ENCODE results near the gene CLCNKA.

CLCNKA gene

GRCh38 chr1:16066245-16066644, 44.4 kb downstream of the CLCNKA start:
- Histone ChIP-seq H3K79me2 (ENCODE audit: insufficient read depth, low read length) (no peaks in the 10 kb centered on the region), H3F3A (ENCODE audit: insufficient read depth, low read length) (no peaks in the 10 kb centered on the region), H3K9me2 (ENCODE audit: low read depth, low read length) (no peaks in the 10 kb centered on the region), H4K20me1 (ENCODE audit: insufficient read depth, low read length) (no peaks in the 10 kb centered on the region), H3K4me3 (ENCODE audit: low read depth, low read length, poor library complexity, severe bottlenecking) (no peak overlapping the region), H3K36me3 (ENCODE audit: insufficient read depth, low read length) (no peaks in the 10 kb centered on the region), H3K4me2 (ENCODE audit: low read length) (no peak overlapping the region), H3K9me3 (ENCODE audit: low read length) (no peaks in the 10 kb centered on the region), H3K27me3 (ENCODE audit: insufficient read depth, low read length) (0 out of 2 replicates have a peak, but pooled peaks cover 6% of the 10 kb centered on the region), H2AFZ (ENCODE audit: low read length) (no peak overlapping the region), H3K9ac (ENCODE audit: low read length) (no peak overlapping the region), H3K27ac (ENCODE audit: low read depth, low read length, poor library complexity, severe bottlenecking) (no peak overlapping the region), H3K4me1 (ENCODE audit: insufficient read depth, low read length, severe bottlenecking) (no peaks in the 10 kb centered on the region)
- TF ChIP-seq EZH2 (IDR thresholded peaks at IDR 0.05; ENCODE audit: borderline replicate concordance, low read length): no peak
- TF ChIP-seq CTCF (IDR thresholded peaks at IDR 0.05; ENCODE audit: low read length): no peak

GRCh38 chr1:16067127-16067768, 45.4 kb downstream of the CLCNKA start:
- Histone ChIP-seq H4K20me1 (ENCODE audit: insufficient read depth, low read length) (no peaks in the 10 kb centered on the region), H3K9me3 (ENCODE audit: low read length) (no peaks in the 10 kb centered on the region), H3K79me2 (ENCODE audit: insufficient read depth, low read length) (no peaks in the 10 kb centered on the region), H3K27me3 (ENCODE audit: insufficient read depth, low read length) (0 out of 2 replicates have a peak, but pooled peaks cover 7% of the 10 kb centered on the region), H3K9me2 (ENCODE audit: low read depth, low read length) (no peaks in the 10 kb centered on the region), H3K27ac (ENCODE audit: low read depth, low read length, poor library complexity, severe bottlenecking) (no peak overlapping the region), H3K36me3 (ENCODE audit: insufficient read depth, low read length) (no peaks in the 10 kb centered on the region), H3K9ac (ENCODE audit: low read length) (no peak overlapping the region), H3K4me3 (ENCODE audit: low read depth, low read length, poor library complexity, severe bottlenecking) (no peak overlapping the region), H3K4me1 (ENCODE audit: insufficient read depth, low read length, severe bottlenecking) (no peaks in the 10 kb centered on the region), H2AFZ (ENCODE audit: low read length) (no peak overlapping the region), H3F3A (ENCODE audit: insufficient read depth, low read length) (no peaks in the 10 kb centered on the region), H3K4me2 (ENCODE audit: low read length) (no peak overlapping the region)
- TF ChIP-seq CTCF (IDR thresholded peaks at IDR 0.05; ENCODE audit: low read length) (no peak), EZH2 (IDR thresholded peaks at IDR 0.05; ENCODE audit: borderline replicate concordance, low read length) (no peak)

- no peaks in the 10 kb centered on the region for H4K20me1 ChIP-seq (ENCODE audit: insufficient read depth, low read length)
- H3K79me2 ChIP-seq (ENCODE audit: insufficient read depth, low read length): no peaks in the 10 kb centered on the region
- no peak for TF ChIP-seq EZH2 (IDR thresholded peaks at IDR 0.05; ENCODE audit: borderline replicate concordance, low read length)
- TF ChIP-seq CTCF (IDR thresholded peaks at IDR 0.05; ENCODE audit: low read length): no peak
- H3K27me3 ChIP-seq (ENCODE audit: insufficient read depth, low read length): 0 out of 2 replicates have a peak, but pooled peaks cover 11% of the 10 kb centered on the region
- no peak overlapping the region for H3K27ac ChIP-seq (ENCODE audit: low read depth, low read length, poor library complexity, severe bottlenecking)
- no peaks in the 10 kb centered on the region for H3F3A ChIP-seq (ENCODE audit: insufficient read depth, low read length)
- H3K9me2 ChIP-seq (ENCODE audit: low read depth, low read length): no peaks in the 10 kb centered on the region
- H3K36me3 ChIP-seq (ENCODE audit: insufficient read depth, low read length): no peaks in the 10 kb centered on the region
- H3K9ac ChIP-seq (ENCODE audit: low read length): no peak overlapping the region
- H3K4me3 ChIP-seq (ENCODE audit: low read depth, low read length, poor library complexity, severe bottlenecking): no peak overlapping the region
- H2AFZ ChIP-seq (ENCODE audit: low read length): no peak overlapping the region
- H3K9me3 ChIP-seq (ENCODE audit: low read length): no peaks in the 10 kb centered on the region
- H3K4me1 ChIP-seq (ENCODE audit: insufficient read depth, low read length, severe bottlenecking): peaks cover 2% of the 10 kb centered on the region
- H3K4me2 ChIP-seq (ENCODE audit: low read length): no peak overlapping the region
Measured at GRCh38 chr1:16067933-16068332, 46.1 kb downstream of the CLCNKA start.

Data from OCI-LY1 (cell line).